Measurements from ENCODE around the gene XIAP. TPM values are rescaled to one million over a fixed set of nuclear protein-coding genes. Genes with fewer than 3 reads are reported as not detected.

The XIAP gene
- polyA plus RNA-seq, 1 experiment = 18.6 TPM

GRCh38 chrX:123961268-123962005, 101.6 kb downstream of the XIAP start, which contains the start of gene STAG2:
Gene STAG2, plus strand, starts transcription at chrX:123961706. Its CDS starts 60,922 bp downstream, at chrX:124022628.
- POLR2A ChIA-PET = no interaction called here
- CTCF ChIA-PET = interaction anchor here (0.9 to 1.6 kb wide), 3 partner anchors 15 to 29 kb away, joined by 3 to 8 read pairs (median 3); no protein-coding TSS in a partner anchor
- Histone ChIP-seq H3K27ac (ENCODE audit: low read depth, low read length) (peak within 1 kb of the TSS; percentile 98), H3K4me3 (ENCODE audit: low read depth, low read length) (peak within 1 kb of the TSS; percentile 75), H3K9me3 (ENCODE audit: control insufficient read depth, insufficient read depth, low read length) (no peaks in the 10 kb centered on the region), H3K27me3 (ENCODE audit: control insufficient read depth, insufficient read depth, low read length) (no peaks in the 10 kb centered on the region)
- TF ChIP-seq, protein P1, sequence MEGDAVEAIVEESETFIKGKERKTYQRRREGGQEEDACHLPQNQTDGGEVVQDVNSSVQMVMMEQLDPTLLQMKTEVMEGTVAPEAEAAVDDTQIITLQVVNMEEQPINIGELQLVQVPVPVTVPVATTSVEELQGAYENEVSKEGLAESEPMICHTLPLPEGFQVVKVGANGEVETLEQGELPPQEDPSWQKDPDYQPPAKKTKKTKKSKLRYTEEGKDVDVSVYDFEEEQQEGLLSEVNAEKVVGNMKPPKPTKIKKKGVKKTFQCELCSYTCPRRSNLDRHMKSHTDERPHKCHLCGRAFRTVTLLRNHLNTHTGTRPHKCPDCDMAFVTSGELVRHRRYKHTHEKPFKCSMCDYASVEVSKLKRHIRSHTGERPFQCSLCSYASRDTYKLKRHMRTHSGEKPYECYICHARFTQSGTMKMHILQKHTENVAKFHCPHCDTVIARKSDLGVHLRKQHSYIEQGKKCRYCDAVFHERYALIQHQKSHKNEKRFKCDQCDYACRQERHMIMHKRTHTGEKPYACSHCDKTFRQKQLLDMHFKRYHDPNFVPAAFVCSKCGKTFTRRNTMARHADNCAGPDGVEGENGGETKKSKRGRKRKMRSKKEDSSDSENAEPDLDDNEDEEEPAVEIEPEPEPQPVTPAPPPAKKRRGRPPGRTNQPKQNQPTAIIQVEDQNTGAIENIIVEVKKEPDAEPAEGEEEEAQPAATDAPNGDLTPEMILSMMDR (IDR thresholded peaks at IDR 0.05; ENCODE audit: low read depth, low read length) = no peak
- peak; percentile 75 for DNase-seq (ENCODE audit: low read depth, low spot score)

DNA sequence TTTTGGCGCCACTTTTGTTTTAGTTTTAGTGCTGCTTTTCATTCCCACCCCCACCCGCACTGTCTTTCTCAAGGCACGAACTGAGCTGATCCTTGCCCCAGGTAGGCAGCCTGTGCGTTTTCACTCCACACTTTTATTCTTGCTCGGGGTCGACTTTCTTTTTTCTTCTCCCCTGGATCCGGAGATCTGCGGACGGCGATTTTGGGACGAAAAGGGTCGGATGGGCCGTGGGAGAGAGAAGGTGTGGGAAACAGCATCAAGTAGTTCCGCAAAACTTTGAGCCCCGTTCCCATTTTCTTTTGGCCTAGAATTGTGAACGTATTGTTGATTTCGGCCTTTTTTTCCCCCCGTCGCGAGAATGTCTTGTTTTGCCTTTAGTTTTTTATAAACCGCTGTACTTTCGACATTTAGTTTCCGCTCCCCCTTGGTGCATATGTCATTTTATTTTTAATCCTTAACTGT, 102.2 kb downstream of the XIAP start:
- no peak for DNase-seq (ENCODE audit: low read depth, low spot score)
- ChIA-PET CTCF (interaction anchor here (0.6 to 1.6 kb wide), 2 partner anchors 15 to 59 kb away, joined by 3 to 8 read pairs; no protein-coding TSS in a partner anchor), POLR2A (no interaction called here)
- Histone ChIP-seq H3K4me3 (ENCODE audit: low read depth, low read length) (peak overlapping the region; percentile 75), H3K27me3 (ENCODE audit: control insufficient read depth, insufficient read depth, low read length) (no peaks in the 10 kb centered on the region), H3K27ac (ENCODE audit: low read depth, low read length) (peak overlapping the region; percentile 68), H3K9me3 (ENCODE audit: control insufficient read depth, insufficient read depth, low read length) (no peaks in the 10 kb centered on the region)
- TF ChIP-seq, protein P1 (IDR thresholded peaks at IDR 0.05; ENCODE audit: low read depth, low read length) = no peak

DNA sequence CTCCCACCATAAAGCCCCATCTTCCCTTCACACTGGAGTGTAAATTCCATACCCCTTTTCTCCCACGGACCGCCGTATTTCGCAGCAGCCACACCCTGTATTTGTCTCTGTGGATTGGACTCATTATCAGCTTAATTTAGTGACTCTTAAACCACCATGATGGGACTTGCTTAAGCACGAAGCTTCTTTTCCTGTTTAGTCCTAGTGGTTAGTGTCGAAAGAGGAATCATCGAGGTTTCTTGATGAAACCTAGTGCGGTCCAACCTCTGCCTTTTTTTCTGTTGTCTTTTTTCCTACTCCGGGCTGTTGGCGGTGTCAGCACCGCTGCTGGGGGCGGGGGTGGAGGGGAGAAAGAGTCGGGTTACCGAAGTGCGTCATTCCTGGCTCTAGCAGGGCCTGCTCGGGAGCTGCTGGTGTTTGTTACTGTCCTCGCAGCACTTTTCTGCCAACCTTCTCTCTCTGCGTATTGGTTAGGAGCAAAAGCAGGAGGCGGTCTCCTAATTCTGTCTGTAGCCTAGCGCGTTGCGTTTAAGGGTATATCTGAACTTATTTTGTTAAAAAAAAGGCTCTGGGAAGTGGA, 103.0 kb downstream of the XIAP start:
- no peaks in the 10 kb centered on the region for H3K27me3 ChIP-seq (ENCODE audit: control insufficient read depth, insufficient read depth, low read length)
- POLR2A ChIA-PET = interaction anchor here (0.6 kb wide), 1 partner anchor 159 kb away, joined by 3 read pairs; no protein-coding TSS in a partner anchor

More for the DNA sequence above, 103.0 kb downstream of the XIAP start:
- TF ChIP-seq, protein P1 (IDR thresholded peaks at IDR 0.05; ENCODE audit: low read depth, low read length) = no peak
- H3K27ac ChIP-seq (ENCODE audit: low read depth, low read length) = peak overlapping the region; percentile 68
- peak overlapping the region; percentile 75 for H3K4me3 ChIP-seq (ENCODE audit: low read depth, low read length)
- CTCF ChIA-PET = interaction anchor here (0.7 to 1.6 kb wide), 2 partner anchors 14 to 20 kb away, joined by 3 to 8 read pairs; no protein-coding TSS in a partner anchor
- peak; percentile 86 for DNase-seq (ENCODE audit: low read depth, low spot score)
- H3K9me3 ChIP-seq (ENCODE audit: control insufficient read depth, insufficient read depth, low read length) = no peaks in the 10 kb centered on the region

Small RNAs within 50 kb of the gene (small RNA-seq; reads per million reads assigned to genes)
- gene RF00019 (ENCODE audit: insufficient read length, low read depth) (not detected), gene RN7SL190P (ENCODE audit: insufficient read length, low read depth) (not detected), gene RNU6-122P (ENCODE audit: insufficient read length, low read depth) (not detected)

Other genes with a start within 250 kb of the XIAP start
- 55.4 and 91.2 TPM in 2 replicates for gene THOC2, start 127.0 kb upstream of the XIAP start, polyA plus RNA-seq (2011; rRNA removed)
- gene STAG2, start 101.7 kb downstream of the XIAP start, polyA plus RNA-seq (2011; rRNA removed) = 36.9 and 56.2 TPM in 2 replicates